Measurements from ENCODE around the gene CCDC107. TPM values are rescaled to one million over a fixed set of nuclear protein-coding genes. Genes with fewer than 3 reads are reported as not detected.

Gene CCDC107
- total RNA-seq, 1 experiment from 2014 or later: 16.4 TPM

DNA sequence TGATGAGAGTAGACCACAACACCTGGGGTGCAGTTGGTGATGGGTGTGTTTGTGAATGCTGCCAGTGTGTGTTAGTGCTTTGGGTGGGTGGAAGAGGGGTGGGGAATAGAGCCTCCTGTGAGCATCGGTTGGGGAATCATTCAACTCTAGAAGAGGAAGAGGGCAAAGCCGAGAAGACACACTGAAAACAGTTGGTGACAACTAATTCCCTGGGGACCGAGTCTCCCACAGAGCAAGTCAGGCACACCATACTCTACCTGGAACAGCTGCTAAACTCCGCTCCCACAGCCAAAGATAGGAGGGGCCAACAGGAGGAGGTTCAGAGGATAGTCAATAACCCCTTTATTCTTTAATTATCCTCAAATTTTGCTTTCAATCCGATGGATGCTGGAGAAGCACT lies 8.5 kb downstream of the CCDC107 start:
- ChIA-PET CTCF (no interaction called here), POLR2A (ENCODE audit: low non-redundant PET) (no interaction called here)
- peaks cover 16% of the 10 kb centered on the region for H3K36me3 ChIP-seq (ENCODE audit: insufficient read depth, low read length, poor library complexity, severe bottlenecking)
- no TSS peak for BruUV-seq (replicated peaks)
- no peak for DNase-seq (ENCODE audit: low spot score)
- H3K27ac ChIP-seq (ENCODE audit: low read depth, low read length, poor library complexity, severe bottlenecking): no peak overlapping the region
- H3K4me1 ChIP-seq (ENCODE audit: insufficient read depth, low read length, poor library complexity, severe bottlenecking): peaks cover 10% of the 10 kb centered on the region
- H3K27me3 ChIP-seq (replicated peaks; ENCODE audit: insufficient read depth, low read depth, low read length, poor library complexity): no peaks in the 10 kb centered on the region
- H3K4me3 ChIP-seq (ENCODE audit: low read depth, low read length, poor library complexity, severe bottlenecking): no peak overlapping the region
- intact Hi-C loops (cut with micrococcal nuclease; ENCODE audit: unreplicated experiment): no loop called here
- no peak for TF ChIP-seq EZH2 (IDR thresholded peaks at IDR 0.05; ENCODE audit: borderline replicate concordance, low read depth, low read length, poor library complexity, severe bottlenecking)
- TF ChIP-seq, protein P1, sequence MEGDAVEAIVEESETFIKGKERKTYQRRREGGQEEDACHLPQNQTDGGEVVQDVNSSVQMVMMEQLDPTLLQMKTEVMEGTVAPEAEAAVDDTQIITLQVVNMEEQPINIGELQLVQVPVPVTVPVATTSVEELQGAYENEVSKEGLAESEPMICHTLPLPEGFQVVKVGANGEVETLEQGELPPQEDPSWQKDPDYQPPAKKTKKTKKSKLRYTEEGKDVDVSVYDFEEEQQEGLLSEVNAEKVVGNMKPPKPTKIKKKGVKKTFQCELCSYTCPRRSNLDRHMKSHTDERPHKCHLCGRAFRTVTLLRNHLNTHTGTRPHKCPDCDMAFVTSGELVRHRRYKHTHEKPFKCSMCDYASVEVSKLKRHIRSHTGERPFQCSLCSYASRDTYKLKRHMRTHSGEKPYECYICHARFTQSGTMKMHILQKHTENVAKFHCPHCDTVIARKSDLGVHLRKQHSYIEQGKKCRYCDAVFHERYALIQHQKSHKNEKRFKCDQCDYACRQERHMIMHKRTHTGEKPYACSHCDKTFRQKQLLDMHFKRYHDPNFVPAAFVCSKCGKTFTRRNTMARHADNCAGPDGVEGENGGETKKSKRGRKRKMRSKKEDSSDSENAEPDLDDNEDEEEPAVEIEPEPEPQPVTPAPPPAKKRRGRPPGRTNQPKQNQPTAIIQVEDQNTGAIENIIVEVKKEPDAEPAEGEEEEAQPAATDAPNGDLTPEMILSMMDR (conservative IDR thresholded peaks at IDR 0.05; ENCODE audit: low read depth, low read length): no peak
- H3K9me3 ChIP-seq (ENCODE audit: low read depth, low read length, poor library complexity, severe bottlenecking): no peaks in the 10 kb centered on the region

DNA sequence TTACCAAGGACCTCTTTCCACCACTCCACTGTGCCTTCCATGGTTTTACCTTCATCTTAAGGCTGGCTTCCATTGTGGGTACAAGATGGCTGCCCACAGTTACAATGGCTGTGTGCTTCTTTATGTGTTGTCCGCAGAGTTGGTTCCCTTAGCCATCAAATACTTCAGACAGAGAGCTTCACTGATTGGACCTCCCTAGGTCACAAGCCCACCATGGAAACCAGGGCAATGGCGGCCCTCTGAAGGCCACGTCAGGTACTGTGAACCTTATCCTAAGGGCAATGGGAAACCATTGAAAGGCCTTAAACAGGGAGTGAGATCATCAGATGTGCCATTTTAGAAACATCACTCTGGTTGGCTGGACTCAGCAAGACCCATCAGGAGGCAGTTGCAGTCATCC lies 9.8 kb downstream of the CCDC107 start:
- POLR2A ChIA-PET (ENCODE audit: low non-redundant PET): interaction anchor here (0.6 kb wide), 1 partner anchor 30 kb away, joined by 3 read pairs; no protein-coding TSS in a partner anchor

DNA sequence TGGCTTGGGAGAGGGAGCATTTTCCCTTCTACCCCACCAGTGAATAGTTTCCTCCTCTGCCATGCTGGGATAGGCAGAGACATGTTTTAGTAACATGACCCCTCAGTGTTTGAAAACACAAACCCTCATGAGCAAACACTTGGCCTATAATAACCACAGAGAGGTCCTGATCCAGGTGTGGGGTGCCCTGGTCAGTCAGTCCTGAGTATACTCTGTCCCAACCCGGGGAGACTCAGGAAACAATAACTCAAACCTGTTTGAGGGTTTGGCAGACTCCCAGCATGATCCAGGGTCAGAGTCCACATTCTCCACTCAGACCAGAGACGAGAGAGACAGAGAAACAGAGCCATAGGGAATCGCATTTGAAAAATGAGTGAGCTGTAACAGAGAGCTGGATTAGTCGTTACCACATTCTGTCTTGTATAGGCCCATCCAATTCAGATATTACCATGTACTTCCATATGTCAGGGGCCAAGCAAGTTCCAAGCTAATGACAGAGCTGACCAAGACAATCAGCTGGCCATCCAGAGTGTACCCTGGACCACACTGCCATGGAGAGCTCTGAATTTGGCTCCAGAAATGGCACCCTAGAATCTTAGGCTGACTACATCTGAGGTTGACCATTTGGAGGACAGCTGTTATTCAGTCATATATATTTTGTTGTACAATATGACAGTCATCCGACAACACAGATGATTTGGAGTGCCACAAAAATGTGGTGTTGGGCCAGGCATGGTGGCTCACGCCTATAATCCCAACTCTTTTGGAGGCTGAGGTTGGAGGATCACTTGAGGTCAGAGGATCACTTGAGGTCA lies 11.4 kb downstream of the CCDC107 start:
- DNase-seq (ENCODE audit: low spot score): no peak
- POLR2A ChIA-PET (ENCODE audit: low non-redundant PET): no interaction called here
- Histone ChIP-seq H3K9me3 (ENCODE audit: low read depth, low read length, poor library complexity, severe bottlenecking) (no peaks in the 10 kb centered on the region), H3K27ac (ENCODE audit: low read depth, low read length, poor library complexity, severe bottlenecking) (no peak overlapping the region), H3K4me1 (ENCODE audit: insufficient read depth, low read length, poor library complexity, severe bottlenecking) (no peaks in the 10 kb centered on the region), H3K4me3 (ENCODE audit: low read depth, low read length, poor library complexity, severe bottlenecking) (no peak overlapping the region), H3K27me3 (replicated peaks; ENCODE audit: insufficient read depth, low read depth, low read length, poor library complexity) (no peaks in the 10 kb centered on the region), H3K36me3 (ENCODE audit: insufficient read depth, low read length, poor library complexity, severe bottlenecking) (no peaks in the 10 kb centered on the region)
- TF ChIP-seq, protein P1 (conservative IDR thresholded peaks at IDR 0.05; ENCODE audit: low read depth, low read length): no peak
- TF ChIP-seq EZH2 (IDR thresholded peaks at IDR 0.05; ENCODE audit: borderline replicate concordance, low read depth, low read length, poor library complexity, severe bottlenecking): no peak
- intact Hi-C loops (cut with micrococcal nuclease; ENCODE audit: unreplicated experiment): no loop called here
- no TSS peak for BruUV-seq (replicated peaks)
- CTCF ChIA-PET: interaction anchor here (0.5 kb wide), 1 partner anchor 601 kb away, joined by 5 read pairs; no protein-coding TSS in a partner anchor

More for the DNA sequence above, 9.8 kb downstream of the CCDC107 start:
- peaks cover 2% of the 10 kb centered on the region for H3K36me3 ChIP-seq (ENCODE audit: insufficient read depth, low read length, poor library complexity, severe bottlenecking)
- no peak for DNase-seq (ENCODE audit: low spot score)
- H3K27me3 ChIP-seq (replicated peaks; ENCODE audit: insufficient read depth, low read depth, low read length, poor library complexity): no peaks in the 10 kb centered on the region
- no TSS peak for BruUV-seq (replicated peaks)
- TF ChIP-seq EZH2 (IDR thresholded peaks at IDR 0.05; ENCODE audit: borderline replicate concordance, low read depth, low read length, poor library complexity, severe bottlenecking): no peak
- TF ChIP-seq, protein P1 (conservative IDR thresholded peaks at IDR 0.05; ENCODE audit: low read depth, low read length): no peak
- H3K4me1 ChIP-seq (ENCODE audit: insufficient read depth, low read length, poor library complexity, severe bottlenecking): peaks cover 9% of the 10 kb centered on the region
- CTCF ChIA-PET: interaction anchor here (0.5 to 0.6 kb wide), 2 partner anchors 57 to 1382 kb away, joined by 3 read pairs; no protein-coding TSS in a partner anchor
- intact Hi-C loops (cut with micrococcal nuclease; ENCODE audit: unreplicated experiment): no loop called here
- no peak overlapping the region for H3K27ac ChIP-seq (ENCODE audit: low read depth, low read length, poor library complexity, severe bottlenecking)
- H3K9me3 ChIP-seq (ENCODE audit: low read depth, low read length, poor library complexity, severe bottlenecking): no peaks in the 10 kb centered on the region
- H3K4me3 ChIP-seq (ENCODE audit: low read depth, low read length, poor library complexity, severe bottlenecking): no peak overlapping the region
